ENCODE measurements around the gene SRP19.

GRCh38 chr5:112823181-112823580 lies 37.9 kb upstream of the SRP19 start:
- TF ChIP-seq, protein P1, sequence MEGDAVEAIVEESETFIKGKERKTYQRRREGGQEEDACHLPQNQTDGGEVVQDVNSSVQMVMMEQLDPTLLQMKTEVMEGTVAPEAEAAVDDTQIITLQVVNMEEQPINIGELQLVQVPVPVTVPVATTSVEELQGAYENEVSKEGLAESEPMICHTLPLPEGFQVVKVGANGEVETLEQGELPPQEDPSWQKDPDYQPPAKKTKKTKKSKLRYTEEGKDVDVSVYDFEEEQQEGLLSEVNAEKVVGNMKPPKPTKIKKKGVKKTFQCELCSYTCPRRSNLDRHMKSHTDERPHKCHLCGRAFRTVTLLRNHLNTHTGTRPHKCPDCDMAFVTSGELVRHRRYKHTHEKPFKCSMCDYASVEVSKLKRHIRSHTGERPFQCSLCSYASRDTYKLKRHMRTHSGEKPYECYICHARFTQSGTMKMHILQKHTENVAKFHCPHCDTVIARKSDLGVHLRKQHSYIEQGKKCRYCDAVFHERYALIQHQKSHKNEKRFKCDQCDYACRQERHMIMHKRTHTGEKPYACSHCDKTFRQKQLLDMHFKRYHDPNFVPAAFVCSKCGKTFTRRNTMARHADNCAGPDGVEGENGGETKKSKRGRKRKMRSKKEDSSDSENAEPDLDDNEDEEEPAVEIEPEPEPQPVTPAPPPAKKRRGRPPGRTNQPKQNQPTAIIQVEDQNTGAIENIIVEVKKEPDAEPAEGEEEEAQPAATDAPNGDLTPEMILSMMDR (IDR thresholded peaks at IDR 0.05 in 8 of 11, conservative IDR thresholded peaks at IDR 0.05 in 3 of 11), result no peak
- TF ChIP-seq POLR2A (IDR thresholded peaks at IDR 0.05), result no peak
